Stimulated activated CD4-positive, alpha-beta T cell treated with anti-CD3 and anti-CD28 coated beads, Interleukin-2, amount 100 ng/mL, for 48 hours (primary cell): ENCODE results near the gene SURF1.
"Not testable (repeated sequence)": the region's sequence is repeated elsewhere in the genome, so short reads cannot be mapped to it uniquely, and the experiment has no call there.

ENCODE experiments used
- DNase-seq, 2 donors: peaks; one replicate each; pipeline ENCODE4 v3.0.0-alpha.2; 2020

Gene SURF1

DNA sequence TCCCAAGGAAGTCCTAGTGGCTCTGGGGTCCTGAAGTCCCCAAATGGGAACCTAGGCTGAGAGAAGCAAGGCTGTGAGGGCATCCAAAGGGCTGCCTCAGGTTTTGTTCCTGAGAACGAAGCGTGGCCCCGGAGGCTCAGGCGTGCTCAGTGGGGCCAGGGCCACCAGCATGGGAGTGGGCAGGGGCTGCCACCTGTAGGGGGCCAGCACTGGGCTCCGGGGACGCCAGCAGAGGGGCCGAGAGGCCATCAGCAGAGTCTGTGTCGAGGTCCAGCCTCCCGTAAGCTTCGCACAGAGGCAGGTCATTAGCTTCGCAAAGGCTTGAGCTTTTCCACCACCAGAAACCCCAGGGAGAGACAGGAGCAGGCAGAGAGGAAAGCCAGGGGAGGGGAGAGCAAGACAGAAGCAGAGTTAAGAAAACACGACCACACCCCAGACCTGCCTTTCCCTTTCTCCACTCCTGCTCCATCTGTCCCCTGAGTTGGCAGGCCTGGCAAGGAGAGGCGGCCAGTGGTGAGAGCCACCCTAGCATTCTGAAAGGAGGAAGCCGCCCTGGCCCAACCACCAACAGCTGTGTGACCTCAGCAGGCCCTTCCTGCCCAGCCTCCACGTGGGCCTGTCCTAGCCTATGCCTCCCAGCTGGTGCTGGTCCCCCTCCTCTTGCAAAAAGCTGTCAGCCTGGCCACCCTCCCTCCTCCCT lies 14.8 kb downstream of the SURF1 start:
- no peak for DNase-seq

DNA sequence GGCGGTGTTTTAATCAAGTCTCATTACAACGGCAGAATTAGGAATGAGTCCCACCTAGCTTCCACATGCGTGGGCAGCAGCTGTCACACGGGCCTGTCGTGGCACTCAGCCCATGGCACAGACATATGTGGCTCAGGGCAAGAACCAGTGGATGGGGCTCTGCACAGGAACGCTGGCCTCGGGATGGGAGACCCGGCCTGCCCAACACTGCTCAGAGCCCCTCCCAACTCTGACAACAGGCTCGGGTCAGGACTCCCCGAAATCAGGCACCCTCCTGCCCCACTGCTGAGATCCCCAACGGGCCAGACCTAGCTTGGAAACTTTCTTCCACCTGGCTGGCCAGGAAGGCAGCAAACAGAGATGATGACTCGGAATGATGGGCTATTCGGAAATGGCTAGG lies 15.4 kb downstream of the SURF1 start:
- DNase-seq: no peak

DNA sequence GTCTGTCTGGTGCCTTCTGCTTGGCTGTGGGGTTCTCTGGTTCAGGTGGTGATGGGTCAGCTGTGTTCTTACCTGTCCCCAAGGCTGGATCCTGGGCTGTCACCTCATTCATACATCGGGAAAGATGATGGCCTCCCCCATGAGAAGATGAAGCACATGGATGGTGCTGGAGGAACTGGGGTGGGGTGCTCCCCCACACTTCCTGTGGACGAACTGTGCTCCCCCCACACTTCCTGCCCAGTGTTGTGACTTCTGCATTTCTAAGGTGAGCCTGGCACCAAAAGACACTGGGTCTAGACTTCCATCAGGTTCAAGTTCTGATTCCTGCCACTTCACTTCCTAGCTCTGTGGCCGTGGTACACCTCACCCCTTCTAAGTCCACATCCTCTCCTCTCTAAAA lies 16.0 kb downstream of the SURF1 start:
- DNase-seq: no peak

DNA sequence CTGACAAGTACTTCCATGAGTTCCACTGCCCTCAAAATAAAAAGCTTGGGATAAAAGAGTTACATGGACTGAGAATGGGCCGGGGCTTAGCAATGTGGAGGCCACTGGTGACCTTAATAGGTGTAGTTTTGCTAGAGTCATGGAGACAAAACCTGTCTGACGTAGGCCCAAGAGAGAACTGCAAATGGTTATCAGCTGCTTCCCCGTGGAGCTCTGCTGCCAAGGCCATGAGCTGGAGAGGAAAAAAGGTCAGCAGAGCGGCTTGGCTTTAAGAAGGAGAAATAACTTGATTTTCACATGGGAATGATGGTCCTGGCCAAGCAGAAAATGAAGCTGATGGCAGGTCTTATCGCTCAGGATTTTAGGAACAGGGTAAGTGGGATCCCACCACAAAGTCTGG lies 16.6 kb downstream of the SURF1 start:
- no peak for DNase-seq

DNA sequence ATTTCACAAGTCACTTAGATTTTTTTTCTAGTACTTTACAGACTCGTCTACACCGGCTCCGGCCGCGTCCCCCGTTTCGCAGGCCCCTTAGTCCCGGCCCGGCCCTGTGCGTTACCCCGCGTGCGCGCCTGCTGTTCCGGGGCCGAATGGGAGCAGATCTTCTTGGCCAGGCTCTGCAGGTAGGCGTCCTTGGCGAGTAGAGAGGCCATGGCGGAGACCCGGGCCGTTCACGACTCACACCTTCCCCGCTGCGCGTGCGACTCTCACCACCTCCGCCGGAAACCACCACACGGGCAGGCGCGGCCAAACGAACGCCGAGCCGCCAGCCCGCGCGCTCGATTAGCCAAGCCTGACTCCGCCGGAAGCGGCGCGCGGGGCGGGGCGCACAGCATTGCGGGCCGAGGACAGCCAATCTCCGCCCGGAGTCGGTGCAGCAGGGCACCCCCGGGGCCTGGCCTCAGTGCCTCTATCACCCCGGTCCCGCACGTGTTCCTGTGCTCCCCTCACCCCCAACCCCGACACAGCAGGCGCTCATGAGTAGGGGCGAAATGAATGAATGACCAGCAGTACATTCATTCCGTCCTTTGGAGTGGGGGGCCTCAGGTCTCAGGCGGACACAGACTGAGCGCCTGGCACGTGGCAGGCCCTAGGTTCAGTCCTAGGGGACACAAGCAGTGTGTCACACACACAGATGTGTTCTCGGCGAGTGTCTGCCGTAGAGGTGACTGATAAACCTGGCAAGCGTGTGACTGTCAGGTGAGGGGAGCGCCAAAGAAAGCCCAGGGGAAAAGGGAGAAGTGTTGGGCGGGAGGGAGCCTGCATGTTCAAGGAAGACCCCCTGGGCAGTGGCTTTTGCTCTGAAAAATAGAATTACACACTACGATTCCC lies 20.1 kb downstream of the SURF1 start, which contains the start of gene SURF6:
TSS of gene SURF6 (minus strand) at position 265 of the 888 bp plus-strand sequence. CDS start at position 209, 56 bp downstream.
- peak; percentile 92 to 94 for DNase-seq

- not testable (repeated sequence) for DNase-seq
Observed at GRCh38 chr9:133334888-133335287, 21.4 kb downstream of the SURF1 start.

- DNase-seq: no peak
Observed at GRCh38 chr9:133334161-133334560, 22.1 kb downstream of the SURF1 start.

DNA sequence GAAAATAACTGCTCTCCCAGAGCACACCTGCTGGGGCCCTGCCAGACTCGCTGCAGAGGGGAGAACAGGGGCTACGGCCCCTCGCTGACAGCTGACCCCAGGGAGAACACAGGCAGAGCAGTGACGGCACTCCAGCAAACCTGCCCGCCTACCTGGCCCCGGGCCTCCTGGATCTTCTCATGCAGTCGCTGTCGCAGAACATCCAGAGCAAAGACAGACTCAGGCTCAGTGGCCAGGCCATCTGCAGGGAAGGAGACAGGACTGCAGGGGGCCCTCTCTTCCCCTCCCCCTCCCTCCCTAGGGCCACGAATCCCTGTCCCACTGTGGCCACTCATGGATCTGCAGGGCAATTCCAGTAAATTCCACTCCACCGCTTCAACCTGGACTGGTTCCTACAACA lies 22.7 kb downstream of the SURF1 start:
- DNase-seq: no peak

- no peak for DNase-seq
Observed at GRCh38 chr9:133333011-133333410, 23.3 kb downstream of the SURF1 start.

DNA sequence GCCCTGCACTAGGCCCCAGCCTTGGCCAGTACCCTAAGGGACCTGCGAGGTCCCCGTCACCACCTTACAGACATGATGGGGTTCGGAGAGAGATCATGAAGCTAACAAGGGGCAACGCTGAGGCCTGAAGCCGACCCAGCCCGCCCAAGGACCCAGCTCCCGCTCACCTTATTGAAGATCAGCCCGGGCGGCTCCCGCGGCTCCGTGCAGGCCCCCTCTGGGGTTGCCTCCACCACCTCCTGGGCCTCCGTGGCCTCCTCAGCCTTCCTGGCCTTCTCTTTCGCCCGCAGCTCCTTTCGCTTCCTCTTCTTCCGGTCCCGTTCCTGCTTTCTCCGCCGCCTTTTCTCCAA lies 23.9 kb downstream of the SURF1 start:
- DNase-seq: no peak

DNA sequence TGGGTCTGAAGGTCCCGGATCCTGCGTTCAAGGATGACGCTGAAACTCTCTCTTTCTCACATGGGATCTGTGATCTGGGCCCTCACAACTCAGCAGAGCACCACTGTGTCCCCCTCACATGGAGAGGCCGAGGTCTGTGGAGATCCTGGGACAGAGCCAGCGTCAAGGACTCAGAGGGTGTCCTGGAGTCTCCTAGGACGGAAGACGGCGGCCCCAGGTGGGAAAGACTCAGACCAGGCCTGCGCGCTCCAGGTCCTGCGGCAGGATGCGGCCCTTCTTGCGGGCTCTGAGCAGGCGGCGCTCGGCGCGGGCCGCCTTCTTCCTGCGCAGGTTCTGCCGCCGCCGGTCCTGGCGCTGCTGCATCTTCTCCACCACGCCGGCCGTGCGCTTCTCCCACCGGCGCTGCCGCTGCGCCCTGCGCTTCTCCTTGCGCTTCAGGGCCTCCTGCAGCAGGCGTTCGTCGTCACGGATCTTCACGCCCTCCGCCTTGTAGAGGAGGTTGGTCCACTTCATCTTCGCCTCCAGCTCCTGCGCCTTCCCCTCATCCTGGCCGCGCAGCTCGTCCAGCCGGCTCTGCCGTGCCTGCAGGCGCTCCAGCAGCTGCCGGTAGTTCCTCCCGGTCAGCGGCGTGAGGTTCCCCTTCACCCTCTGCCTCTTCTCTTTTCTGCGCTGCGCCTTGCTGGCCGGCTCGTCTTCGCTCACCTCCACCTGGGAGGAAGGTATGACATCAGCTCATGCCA lies 24.5 kb downstream of the SURF1 start:
- no peak for DNase-seq

DNA sequence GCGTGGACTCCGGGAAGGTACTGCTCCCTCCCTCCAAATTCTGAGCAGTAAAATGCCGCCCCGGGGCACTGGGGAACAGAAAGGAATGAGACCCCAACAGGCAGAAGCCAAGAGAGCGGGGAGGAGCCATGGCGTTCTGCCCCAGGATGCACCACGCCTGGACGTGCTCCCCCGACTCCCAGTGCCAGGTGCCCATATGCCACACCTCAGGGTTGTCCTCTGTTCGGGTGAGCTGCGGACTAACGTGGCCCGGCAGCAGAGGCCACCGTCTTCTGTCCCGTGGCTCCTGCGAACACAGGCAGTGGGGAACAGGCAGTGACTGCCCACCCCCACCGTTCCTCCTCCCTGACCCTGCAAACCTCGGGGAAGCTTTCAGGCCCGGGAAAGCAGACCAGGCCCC lies 25.1 kb downstream of the SURF1 start:
- DNase-seq: no peak

- DNase-seq: not testable (repeated sequence)
Observed at GRCh38 chr9:133329306-133330156, 26.8 kb downstream of the SURF1 start.

GRCh38 chr9:133327834-133328484 lies 28.3 kb downstream of the SURF1 start:
- no peak for DNase-seq

DNA sequence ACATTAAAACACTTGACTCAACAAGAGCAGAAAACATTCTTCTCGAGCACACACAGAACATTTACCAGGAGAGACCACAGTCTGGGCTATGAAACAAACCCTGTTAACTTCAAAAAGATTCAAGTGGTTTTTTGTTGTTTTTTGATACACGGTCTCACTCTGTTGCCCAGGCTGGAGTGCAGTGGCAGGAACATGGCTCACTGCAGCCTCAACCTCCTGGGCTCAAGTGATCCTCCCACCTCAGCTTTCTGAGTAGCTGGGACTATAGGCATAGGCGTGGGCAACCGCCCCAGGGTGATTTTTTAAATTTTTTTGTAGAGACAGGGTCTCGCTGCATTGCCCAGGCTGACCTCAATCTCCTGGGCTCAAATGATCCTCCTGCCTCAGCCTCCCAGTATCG lies 29.3 kb downstream of the SURF1 start:
- DNase-seq: not testable (repeated sequence)

GRCh38 chr9:133323991-133324703 lies 32.1 kb downstream of the SURF1 start:
- no peak for DNase-seq

GRCh38 chr9:133323211-133323610 lies 33.1 kb downstream of the SURF1 start:
- DNase-seq: no peak

DNA sequence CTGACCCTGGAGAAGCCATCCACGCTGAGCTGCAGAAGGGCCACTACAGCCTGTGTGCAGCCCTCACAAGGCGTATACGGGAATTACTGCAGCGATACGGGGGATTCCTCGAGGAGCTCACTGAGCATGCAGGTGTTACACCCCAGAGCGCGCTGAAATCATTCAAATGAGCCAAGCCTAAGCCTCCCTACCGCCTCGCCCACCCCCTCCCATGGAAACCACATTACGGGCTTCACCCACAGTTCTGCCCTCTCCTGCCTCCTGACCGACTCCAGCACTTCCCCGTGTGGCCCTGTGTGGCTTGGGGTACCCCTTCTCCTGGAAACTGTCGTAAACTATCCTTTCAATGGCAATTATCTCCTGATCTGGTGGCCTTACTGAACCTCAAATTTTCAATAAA lies 33.6 kb downstream of the SURF1 start:
- DNase-seq: no peak

- no peak for DNase-seq
Observed at GRCh38 chr9:133321411-133321935, 34.8 kb downstream of the SURF1 start.

DNA sequence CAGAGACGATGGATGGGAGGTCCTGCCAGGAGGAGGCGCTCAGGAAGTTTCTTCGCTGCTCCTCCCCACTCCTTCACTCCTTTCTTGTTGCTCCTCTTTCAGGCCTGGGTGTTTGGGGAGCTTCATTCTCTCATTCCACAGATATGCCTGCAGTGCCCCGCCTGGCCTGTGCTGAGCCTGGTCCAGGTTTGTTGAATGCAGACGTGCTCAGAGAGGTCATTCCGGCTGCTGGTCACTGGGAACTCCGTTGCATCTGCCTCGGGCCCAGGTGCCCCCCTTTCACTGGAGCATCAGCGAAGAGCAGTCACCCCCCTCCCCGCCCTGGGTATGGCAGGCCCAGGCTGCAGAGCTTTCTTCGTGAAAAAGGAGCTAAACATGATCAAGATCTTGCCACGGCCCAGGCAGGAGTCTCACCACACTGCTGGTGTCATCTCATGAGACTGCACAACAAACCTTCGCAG lies 35.8 kb downstream of the SURF1 start:
- no peak for DNase-seq

DNA sequence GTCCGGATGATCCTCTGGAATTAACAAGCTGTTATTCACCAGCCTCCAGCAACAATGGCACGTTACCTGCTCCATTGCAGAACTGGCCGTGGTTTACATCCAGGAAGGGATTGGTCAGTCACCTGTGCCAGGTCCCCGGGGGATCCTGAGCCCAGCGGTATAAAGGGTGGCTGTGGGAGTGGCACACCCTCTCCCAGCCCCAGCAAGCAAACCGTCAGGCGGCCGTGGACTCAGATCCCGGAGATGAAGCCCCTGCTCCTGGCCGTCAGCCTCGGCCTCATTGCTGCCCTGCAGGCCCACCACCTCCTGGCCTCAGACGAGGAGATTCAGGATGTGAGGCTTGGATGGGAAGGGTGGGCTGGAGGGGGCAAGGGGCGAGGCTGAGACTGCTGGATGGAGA lies 38.7 kb downstream of the SURF1 start:
- not testable (repeated sequence) for DNase-seq
